A549 (cell line): ENCODE measurements around the gene TECPR2. TPM values are rescaled to one million over a fixed set of nuclear protein-coding genes. Genes with fewer than 3 reads are reported as not detected.

Source experiments
- ATAC-seq, 2 experiments: fragments of 200-7000 bp in 1 of 2; fragments of >200 bp in 1 of 2; cut with Nextera tagmentation in 1 of 2; cut with Tn5 transposase in 1 of 2; 3 replicates each; pipeline versions ENCODE4 v1.8.0 to v1.9.1; 2018 to 2020; ENCODE audit warnings: mild to moderate bottlenecking in 1 of 2, moderate library complexity in 1 of 2
- CTCF ChIA-PET: fragments of 300-600 bp; sonication (Branson Sonifier 250); formaldehyde crosslinking; extraction: SDS; loops from one replicate; lab custom pipeline; 2021; ENCODE audit warnings: antibody characterized with exemption, inconsistent platforms; lab: Yijun Ruan, JAX
- POLR2A ChIA-PET: fragments of 350-600 bp; formaldehyde crosslinking; extraction: SDS; loops from one replicate; lab custom pipeline; 2021; ENCODE audit warnings: antibody characterized with exemption, inconsistent platforms; lab: Yijun Ruan, JAX
- DNase-seq, 2 experiments: peaks; one replicate each; pipeline versions ENCODE4 v3.0.0 to v3.0.0-alpha.2; 2011 to 2016; ENCODE audit warnings: low read depth in 1 of 2, low spot score in 1 of 2
- FAIRE-seq: peaks from 2 replicates; lab custom pipeline; 2011; peaks lifted over from hg19 to GRCh38; lab: Jason Lieb, UNC
- H3K27ac ChIP-seq, 2 experiments: fragments of >200 bp; sonication (Bioruptor Twin); formaldehyde crosslinking; 3 replicates each; pipeline ENCODE4 v1.5.1; 2016 to 2017
- H3K4me1 ChIP-seq: fragments of >200 bp; sonication (Bioruptor Twin); formaldehyde crosslinking; 3 replicates; pipeline ENCODE4 v1.6.1; 2016
- H3K4me2 ChIP-seq: fragments of >200 bp; sonication (Bioruptor Twin); formaldehyde crosslinking; 3 replicates; pipeline ENCODE4 v1.6.1; 2016
- H3K4me3 ChIP-seq: fragments of >200 bp; sonication (Bioruptor Twin); formaldehyde crosslinking; 3 replicates; pipeline ENCODE4 v1.5.1; 2016
- H3K9me3 ChIP-seq: fragments of >200 bp; sonication (Bioruptor Twin); formaldehyde crosslinking; 3 replicates; pipeline ENCODE4 v1.6.1; 2016
- CHD2 ChIP-seq: fragments of 150-350 bp; IDR thresholded peaks from 2 replicates; pipeline ENCODE4 v1.6.1; 2014; ENCODE audit warnings: low read length; ENCODE audit not compliant: partially characterized antibody
- FOSB ChIP-seq: fragments of 250-450 bp; sonication (Bioruptor Pico); IDR thresholded peaks from 2 replicates; pipeline ENCODE4 v1.5.0; 2020; ENCODE audit warnings: mild to moderate bottlenecking, moderate library complexity
- FOSL2 ChIP-seq, 2 experiments: fragments of 450-650 bp in 1 of 2; fragments of >200 bp in 1 of 2; sonication (Bioruptor Twin) in 1 of 2; formaldehyde crosslinking; IDR thresholded peaks; 2 replicates each; pipeline versions ENCODE4 v1.5.0 to v1.6.1; 2016 to 2020; ENCODE audit warnings: mild to moderate bottlenecking in 1 of 2, moderate library complexity in 1 of 2
- GATA3 ChIP-seq: IDR thresholded peaks from 2 replicates; pipeline ENCODE4 v1.6.1; 2012; ENCODE audit warnings: borderline replicate concordance
- HEYL ChIP-seq: fragments of 250-450 bp; sonication (Bioruptor Pico); IDR thresholded peaks from 2 replicates; pipeline ENCODE4 v1.8.0; 2021; ENCODE audit warnings: mild to moderate bottlenecking, moderate library complexity
- HOXB5 ChIP-seq: fragments of 250-450 bp; sonication (Bioruptor Pico); IDR thresholded peaks from 2 replicates; pipeline ENCODE4 v1.5.0; 2020; ENCODE audit warnings: mild to moderate bottlenecking, moderate library complexity
- JUN ChIP-seq, 2 experiments: fragments of >200 bp; sonication (Bioruptor Twin); formaldehyde crosslinking; IDR thresholded peaks; 2 replicates in 1 of 2; 3 replicates in 1 of 2; pipeline ENCODE4 v1.6.1; 2016 to 2017
- JUNB ChIP-seq: fragments of >200 bp; sonication (Bioruptor Twin); formaldehyde crosslinking; IDR thresholded peaks from 2 replicates; pipeline ENCODE4 v1.6.1; 2016
- MAZ ChIP-seq: fragments of 150-350 bp; IDR thresholded peaks from 2 replicates; pipeline ENCODE4 v1.6.1; 2014; ENCODE audit warnings: antibody characterized with exemption, low read depth, low read length, borderline replicate concordance
- RCOR1 ChIP-seq: fragments of 150-350 bp; IDR thresholded peaks from 2 replicates; pipeline ENCODE4 v1.6.1; 2014; ENCODE audit warnings: antibody characterized with exemption, low read length, low read depth
- RNF2 ChIP-seq: fragments of 200-600 bp; sonication (generic); IDR thresholded peaks from 2 replicates; pipeline ENCODE4 v1.6.1; 2016; ENCODE audit warnings: low read depth, mild to moderate bottlenecking, antibody characterized with exemption, moderate library complexity, borderline replicate concordance
- SMC3 ChIP-seq: fragments of >200 bp; sonication (Bioruptor Twin); formaldehyde crosslinking; IDR thresholded peaks from 3 replicates; pipeline ENCODE4 v1.6.1; 2018; ENCODE audit warnings: inconsistent platforms
- SREBF2 ChIP-seq: fragments of 450-650 bp; IDR thresholded peaks from 2 replicates; pipeline ENCODE4 v1.6.1; 2014; ENCODE audit warnings: mild to moderate bottlenecking, moderate library complexity
- TP53 ChIP-seq: fragments of 250-450 bp; sonication (Bioruptor Pico); IDR thresholded peaks from 2 replicates; pipeline ENCODE4 v1.5.0; 2021; ENCODE audit warnings: mild to moderate bottlenecking, moderate library complexity
- ZC3H11A ChIP-seq: fragments of 450-650 bp; IDR thresholded peaks from 2 replicates; pipeline ENCODE4 v1.6.1; 2014; ENCODE audit warnings: antibody characterized with exemption, mild to moderate bottlenecking
- WGBS: methylation state at CpG from one replicate; pipeline ENCODE4 v1.1.6; 2017; ENCODE audit errors: missing lambda C conversion rate; 5-methylcytosine and 5-hydroxymethylcytosine counted together
- polyA plus RNA-seq, 4 experiments: library from polyadenylated mRNA; depleted of rRNA in 3 of 4; stranded (reverse); fragments of >200 nt; fragmentation: RNase III in 1 of 4; extraction: RNeasy Plus Mini Kit Qiagen cat#74134 plus additional on column Dnase treatment in 1 of 4; gene quantifications; 2 replicates in 3 of 4; 3 replicates in 1 of 4; pipeline ENCODE4 v1.2.3, GENCODE V29; 2011 to 2017
- TF ChIP-seq, protein P1 (sequence below): IDR thresholded peaks from 2 replicates; pipeline ENCODE4 v1.6.1; 2012
- TF ChIP-seq, protein P2 (sequence below): fragments of 450-650 bp; IDR thresholded peaks from 2 replicates; pipeline ENCODE4 v1.6.1; 2014; ENCODE audit warnings: antibody characterized with exemption
- TF ChIP-seq, protein P3 (sequence below): fragments of >200 bp; sonication (Bioruptor Twin); formaldehyde crosslinking; IDR thresholded peaks from 3 replicates; pipeline ENCODE4 v1.6.1; 2016

The TECPR2 gene
- polyA plus RNA-seq, 2 of the 4 experiments (the other 2 are of a cell fraction) = 5.9 to 7.6 TPM

DNA sequence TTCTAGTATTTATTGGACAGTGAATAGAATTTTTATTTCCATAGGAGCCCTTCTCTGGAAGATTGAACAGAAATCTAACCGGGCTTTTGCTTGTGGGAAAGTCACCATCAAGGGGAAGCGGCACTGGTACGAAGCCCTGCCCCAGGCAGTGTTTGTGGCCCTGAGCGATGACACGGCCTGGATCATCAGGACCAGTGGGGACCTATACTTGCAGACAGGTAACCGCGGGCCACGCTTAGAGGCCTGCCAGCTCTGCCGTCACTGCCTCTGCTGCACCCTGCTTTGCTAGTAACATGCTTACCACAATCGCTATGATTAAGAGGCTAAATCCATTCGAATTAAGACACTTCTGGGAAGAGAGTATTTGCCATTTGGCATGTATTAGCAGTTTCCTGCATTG is 77.7 kb downstream of the TECPR2 start:
- no peak overlapping the region for H3K4me3 ChIP-seq
- POLR2A ChIA-PET = no interaction called here
- WGBS = 90% methylated on average over 11 of the region's 11 CpGs
- DNase-seq = no peak
- H3K9me3 ChIP-seq = no peaks in the 10 kb centered on the region
- TF ChIP-seq GATA3 (no peak), FOSB (no peak), TP53 (no peak), HOXB5 (no peak)
- TF ChIP-seq, protein P1, sequence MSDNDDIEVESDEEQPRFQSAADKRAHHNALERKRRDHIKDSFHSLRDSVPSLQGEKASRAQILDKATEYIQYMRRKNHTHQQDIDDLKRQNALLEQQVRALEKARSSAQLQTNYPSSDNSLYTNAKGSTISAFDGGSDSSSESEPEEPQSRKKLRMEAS = no peak
- TF ChIP-seq, protein P2, sequence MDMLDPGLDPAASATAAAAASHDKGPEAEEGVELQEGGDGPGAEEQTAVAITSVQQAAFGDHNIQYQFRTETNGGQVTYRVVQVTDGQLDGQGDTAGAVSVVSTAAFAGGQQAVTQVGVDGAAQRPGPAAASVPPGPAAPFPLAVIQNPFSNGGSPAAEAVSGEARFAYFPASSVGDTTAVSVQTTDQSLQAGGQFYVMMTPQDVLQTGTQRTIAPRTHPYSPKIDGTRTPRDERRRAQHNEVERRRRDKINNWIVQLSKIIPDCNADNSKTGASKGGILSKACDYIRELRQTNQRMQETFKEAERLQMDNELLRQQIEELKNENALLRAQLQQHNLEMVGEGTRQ = no peak
- TF ChIP-seq, protein P3, sequence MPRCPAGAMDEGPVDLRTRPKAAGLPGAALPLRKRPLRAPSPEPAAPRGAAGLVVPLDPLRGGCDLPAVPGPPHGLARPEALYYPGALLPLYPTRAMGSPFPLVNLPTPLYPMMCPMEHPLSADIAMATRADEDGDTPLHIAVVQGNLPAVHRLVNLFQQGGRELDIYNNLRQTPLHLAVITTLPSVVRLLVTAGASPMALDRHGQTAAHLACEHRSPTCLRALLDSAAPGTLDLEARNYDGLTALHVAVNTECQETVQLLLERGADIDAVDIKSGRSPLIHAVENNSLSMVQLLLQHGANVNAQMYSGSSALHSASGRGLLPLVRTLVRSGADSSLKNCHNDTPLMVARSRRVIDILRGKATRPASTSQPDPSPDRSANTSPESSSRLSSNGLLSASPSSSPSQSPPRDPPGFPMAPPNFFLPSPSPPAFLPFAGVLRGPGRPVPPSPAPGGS = no peak
- TF ChIP-seq, all 56 proteins: peak for 0
- FAIRE-seq (no peak), ATAC-seq (no peak)
- Histone ChIP-seq H3K4me1 (no peaks in the 10 kb centered on the region), H3K4me2 (no peak overlapping the region), H3K27ac (no peak overlapping the region)
- CTCF ChIA-PET = interaction anchor here (0.6 to 11.3 kb wide), 8 partner anchors 9 to 1859 kb away, joined by 3 to 154 read pairs (median 37); no protein-coding TSS in a partner anchor

DNA sequence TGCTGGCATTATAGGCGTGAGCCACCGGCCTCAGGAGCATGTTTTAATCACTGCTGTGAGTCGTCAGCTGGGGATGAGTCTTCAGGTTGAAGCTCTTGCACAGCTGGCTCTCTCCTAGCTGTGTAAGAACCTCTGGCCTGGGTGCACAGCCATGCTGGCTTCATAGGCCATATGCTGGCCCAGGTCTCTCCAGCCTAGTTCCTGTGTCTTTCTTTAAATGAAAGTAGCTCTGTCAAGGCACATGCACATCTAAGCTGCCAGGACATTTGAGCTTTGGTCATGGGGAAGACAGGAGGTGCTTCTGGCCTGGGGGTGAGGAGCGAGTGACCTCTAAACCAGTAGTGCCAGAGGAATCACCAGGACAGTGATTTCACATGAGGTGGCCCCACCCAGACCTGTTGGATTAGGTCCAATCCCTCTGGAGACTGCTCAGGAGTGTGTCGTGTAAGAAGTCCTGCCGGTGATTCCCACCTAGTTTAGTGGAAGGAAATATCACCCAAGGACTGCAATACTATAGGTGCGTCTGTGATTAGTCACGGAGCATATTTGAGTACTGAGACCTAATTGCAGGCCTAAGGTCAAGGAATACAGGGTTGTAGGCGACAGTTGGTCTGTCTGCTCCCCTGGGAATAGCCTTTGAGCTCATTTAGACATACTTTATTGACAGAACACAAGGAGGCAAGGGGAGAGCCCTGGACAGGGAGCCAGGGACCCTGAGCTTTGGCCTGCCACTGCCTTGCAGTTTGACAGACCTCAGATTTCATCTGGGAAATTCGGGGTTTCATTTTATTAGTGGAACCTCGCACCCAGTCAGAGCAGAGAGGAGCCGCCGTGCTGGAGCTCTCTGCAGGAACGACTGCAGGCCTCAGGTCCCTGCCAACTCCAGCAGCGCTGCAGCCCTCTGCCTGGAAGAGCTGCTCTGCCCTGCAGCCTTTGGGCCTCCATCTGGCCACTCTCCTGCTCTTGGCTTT is 79.8 kb downstream of the TECPR2 start:
- POLR2A ChIA-PET = no interaction called here
- H3K4me3 ChIP-seq = no peak overlapping the region
- CTCF ChIA-PET = interaction anchor here (0.8 to 11.3 kb wide), 6 partner anchors 12 to 252 kb away, joined by 3 to 154 read pairs (median 4); no protein-coding TSS in a partner anchor
- FAIRE-seq (no peak), DNase-seq (no peak), ATAC-seq (no peak)
- H3K4me1 ChIP-seq = no peaks in the 10 kb centered on the region
- H3K9me3 ChIP-seq = no peaks in the 10 kb centered on the region
- WGBS = 86% methylated on average over 15 of the region's 15 CpGs
- no peak overlapping the region for H3K4me2 ChIP-seq
- no peak overlapping the region for H3K27ac ChIP-seq
- TF ChIP-seq JUNB = no peak
- TF ChIP-seq MAZ = no peak
- TF ChIP-seq ZC3H11A = no peak
- no peak for TF ChIP-seq CHD2
- TF ChIP-seq FOSB = no peak
- no peak for TF ChIP-seq RCOR1
- no peak for TF ChIP-seq JUN (IDR thresholded peaks at IDR 0.05)

DNA sequence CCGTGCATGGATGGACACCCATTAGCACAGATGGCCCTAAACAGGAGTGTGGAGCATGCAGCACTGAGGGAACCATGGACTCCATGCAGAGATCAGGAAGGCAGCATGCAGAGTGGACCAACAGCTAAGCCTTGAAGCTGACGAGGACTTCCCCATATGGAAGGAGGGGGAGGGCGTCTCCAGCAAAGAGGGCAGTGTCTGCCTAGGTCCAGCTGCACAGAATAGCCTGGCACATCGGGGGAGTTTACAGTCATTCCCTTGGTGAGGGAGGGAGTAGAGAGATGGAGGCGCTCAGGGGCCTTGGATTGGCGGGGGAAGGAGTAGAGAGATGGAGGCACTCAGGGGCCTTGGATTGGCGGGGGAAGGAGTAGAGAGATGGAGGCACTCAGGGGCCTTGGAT is 82.3 kb downstream of the TECPR2 start:
- ChIA-PET CTCF (no interaction called here), POLR2A (no interaction called here)
- no peak overlapping the region for H3K27ac ChIP-seq
- no peaks in the 10 kb centered on the region for H3K9me3 ChIP-seq
- FAIRE-seq (no peak), DNase-seq (no peak), ATAC-seq (no peak)
- no peak overlapping the region for H3K4me2 ChIP-seq
- no peak overlapping the region for H3K4me3 ChIP-seq
- no peaks in the 10 kb centered on the region for H3K4me1 ChIP-seq
- WGBS = 89% methylated on average over 6 of the region's 7 CpGs
- TF ChIP-seq HEYL (CRISPR knock-in tag) = no peak
- no peak for TF ChIP-seq SMC3
- TF ChIP-seq RNF2 = no peak
- TF ChIP-seq FOSL2 (IDR thresholded peaks at IDR 0.05) = no peak
- TF ChIP-seq FOSL2 (CRISPR knock-in tag; IDR thresholded peaks at IDR 0.05) = no peak
- TF ChIP-seq FOSB = no peak
- TF ChIP-seq SREBF2 = no peak
- TF ChIP-seq, protein P1 = no peak
